ENCODE results near the gene RCSD1.
"Not testable (repeated sequence)": the region's sequence is repeated elsewhere in the genome, so short reads cannot be mapped to it uniquely, and the experiment has no call there.

RCSD1 gene

GRCh38 chr1:167717351-167717750 lies 87.3 kb downstream of the RCSD1 start:
- DNase-seq: peak in 1 of 2 donors; percentile 17

- no peak for DNase-seq
These were observed 89.1 kb downstream of the RCSD1 start for GRCh38 chr1:167718914-167719691.

GRCh38 chr1:167719715-167720421 lies 89.8 kb downstream of the RCSD1 start:
- peak in 1 of 2 donors; percentile 24 for DNase-seq

- peak; percentile 53 to 73 for DNase-seq
These were observed 91.1 kb downstream of the RCSD1 start for GRCh38 chr1:167720965-167721616.

GRCh38 chr1:167721617-167722151 lies 91.7 kb downstream of the RCSD1 start, which contains the start of gene MPZL1:
TSS of gene MPZL1 (plus strand) at chr1:167721982. CDS start at chr1:167722152, 170 bp downstream.
- DNase-seq: peak; percentile 95

- peak in 1 of 2 donors; percentile 16 for DNase-seq
These were observed 92.3 kb downstream of the RCSD1 start for GRCh38 chr1:167722152-167722869.

- no peak for DNase-seq
These were observed 92.8 kb downstream of the RCSD1 start for GRCh38 chr1:167722870-167723251.

GRCh38 chr1:167723707-167724323 lies 93.8 kb downstream of the RCSD1 start:
- DNase-seq: no peak

GRCh38 chr1:167726008-167726407 lies 96.0 kb downstream of the RCSD1 start:
- no peak for DNase-seq

GRCh38 chr1:167728818-167729410 lies 98.9 kb downstream of the RCSD1 start:
- DNase-seq: no peak

- DNase-seq: no peak
These were observed 104.2 kb downstream of the RCSD1 start for GRCh38 chr1:167734227-167734626.

GRCh38 chr1:167734841-167735240 lies 104.8 kb downstream of the RCSD1 start:
- DNase-seq: no peak

GRCh38 chr1:167737169-167737568 lies 107.1 kb downstream of the RCSD1 start:
- no peak for DNase-seq

- DNase-seq: no peak
These were observed 108.1 kb downstream of the RCSD1 start for GRCh38 chr1:167738158-167738557.

- no peak for DNase-seq
These were observed 109.7 kb downstream of the RCSD1 start for GRCh38 chr1:167739752-167740151.

- DNase-seq: not testable (repeated sequence)
These were observed 111.1 kb downstream of the RCSD1 start for GRCh38 chr1:167741103-167741502.

GRCh38 chr1:167742392-167743057 lies 112.5 kb downstream of the RCSD1 start:
- not testable (repeated sequence) for DNase-seq

- DNase-seq: no peak
These were observed 114.9 kb downstream of the RCSD1 start for GRCh38 chr1:167744901-167745300.

- DNase-seq: no peak
These were observed 116.1 kb downstream of the RCSD1 start for GRCh38 chr1:167746013-167746672.

GRCh38 chr1:167746988-167747655 lies 117.1 kb downstream of the RCSD1 start:
- DNase-seq: no peak
